PC-3 (cell line): ENCODE data around the gene CTNND1. TPM values are rescaled to one million over a fixed set of nuclear protein-coding genes. Genes with fewer than 3 reads are reported as not detected.

ENCODE experiments used
- ATAC-seq: fragments of 200-7000 bp; cut with Tn5 transposase; 2 replicates; pipeline ENCODE4 v1.9.1; 2020; ENCODE audit warnings: mild to moderate bottlenecking, moderate library complexity
- BruUV-seq: library from RNA; stranded (reverse); fragments of 400-500 nt; replicated peaks from 2 replicates; lab custom pipeline; 2021; lab: Mats Ljungman, UMichigan
- CTCF ChIA-PET: fragments of 300-600 bp; sonication (Branson Sonifier 250); formaldehyde crosslinking; loops from one replicate; lab custom pipeline; 2022; ENCODE audit warnings: antibody characterized with exemption; lab: Charles Lee
- POLR2A ChIA-PET: fragments of 300-600 bp; sonication (Branson Sonifier 250); formaldehyde crosslinking; loops from one replicate; lab custom pipeline; 2022; ENCODE audit warnings: antibody characterized with exemption; ENCODE audit not compliant: unreplicated experiment; lab: Charles Lee
- DNase-seq: peaks from one replicate; pipeline ENCODE4 v3.0.0-alpha.2; 2015
- H2AFZ ChIP-seq: fragments of 300-600 bp; sonication (generic); 2 replicates; pipeline ENCODE4 v1.6.0; 2016; ENCODE audit warnings: antibody characterized with exemption, low read length
- H3F3A ChIP-seq: fragments of 300-600 bp; sonication (generic); one replicate; pipeline ENCODE4 v1.6.0; 2017; ENCODE audit warnings: antibody characterized with exemption, low read length, control low read depth, mild to moderate bottlenecking; ENCODE audit not compliant: unreplicated experiment
- H3K27ac ChIP-seq: fragments of 300-600 bp; sonication (generic); 2 replicates; pipeline ENCODE4 v1.5.1; 2016; ENCODE audit warnings: mild to moderate bottlenecking, low read length
- H3K27me3 ChIP-seq: fragments of 300-600 bp; sonication (generic); 2 replicates; pipeline ENCODE4 v1.6.1; 2016; ENCODE audit warnings: low read length, mixed read lengths
- H3K36me3 ChIP-seq: fragments of 300-600 bp; sonication (generic); 2 replicates; pipeline ENCODE4 v1.6.1; 2016; ENCODE audit warnings: low read depth, mixed run types, low read length, mixed read lengths
- H3K4me1 ChIP-seq: fragments of 300-600 bp; sonication (generic); 2 replicates; pipeline ENCODE4 v1.5.1; 2016; ENCODE audit warnings: low read length; ENCODE audit not compliant: insufficient read depth
- H3K4me2 ChIP-seq: fragments of 300-600 bp; sonication (generic); 2 replicates; pipeline ENCODE4 v1.6.0; 2016; ENCODE audit warnings: low read length
- H3K4me3 ChIP-seq: fragments of 300-600 bp; sonication (generic); 2 replicates; pipeline ENCODE4 v1.5.1; 2016; ENCODE audit warnings: mild to moderate bottlenecking, low read length, mixed read lengths
- H3K79me2 ChIP-seq: fragments of 300-600 bp; sonication (generic); 2 replicates; pipeline ENCODE4 v1.6.1; 2017; ENCODE audit warnings: low read length, mixed read lengths
- H3K9ac ChIP-seq: fragments of 300-600 bp; sonication (generic); 2 replicates; pipeline ENCODE4 v1.6.0; 2016; ENCODE audit warnings: mild to moderate bottlenecking, low read length
- H3K9me2 ChIP-seq: fragments of 300-600 bp; sonication (generic); replicated peaks from 2 replicates; pipeline ENCODE4 v1.6.1; 2016; ENCODE audit warnings: mixed run types, low read length, mixed read lengths
- H3K9me3 ChIP-seq: fragments of 300-600 bp; sonication (generic); 2 replicates; pipeline ENCODE4 v1.6.1; 2016; ENCODE audit warnings: low read length, mixed read lengths
- H4K20me1 ChIP-seq: fragments of 300-600 bp; sonication (generic); 2 replicates; pipeline ENCODE4 v1.6.1; 2016; ENCODE audit warnings: low read length, mixed read lengths
- CTCF ChIP-seq: fragments of 300-600 bp; sonication (generic); conservative IDR thresholded peaks from 2 replicates; pipeline ENCODE4 v1.5.1; 2017; ENCODE audit warnings: antibody characterized with exemption, low read depth, mild to moderate bottlenecking, low read length
- EZH2 ChIP-seq: fragments of 300-600 bp; sonication (generic); IDR thresholded peaks from one replicate; pipeline ENCODE4 v1.6.1; 2017; ENCODE audit warnings: antibody characterized with exemption, mild to moderate bottlenecking, low read length; ENCODE audit not compliant: unreplicated experiment
- EZH2phosphoT487 ChIP-seq: fragments of 300-600 bp; sonication (generic); IDR thresholded peaks from 2 replicates; pipeline ENCODE4 v1.6.1; 2018; ENCODE audit warnings: mild to moderate bottlenecking, antibody characterized with exemption, low read length, borderline replicate concordance
- intact Hi-C: fragments of 100-400 bp; cut with micrococcal nuclease; formaldehyde crosslinking; loops from 2 replicates; pipeline ENCODE4 v1.9.0; 2023
- total RNA-seq: library from RNA; depleted of rRNA; stranded (reverse); fragments of >200 nt; gene quantifications from 2 replicates; pipeline ENCODE4 v1.2.3, GENCODE V29; 2014

Gene CTNND1
- total RNA-seq, 1 experiment from 2014 or later: 121 TPM

GRCh38 chr11:57792870-57793269 is 31.3 kb downstream of the CTNND1 start:
- intact Hi-C loops: loop anchor here (1.0 kb wide), 2 partner anchors 14 to 81 kb away; partner anchors contain the start of genes MED19 and TMX2
- H3K9me3 ChIP-seq: no peaks in the 10 kb centered on the region
- peaks cover 12% of the 10 kb centered on the region for H3F3A ChIP-seq
- H3K4me1 ChIP-seq: peaks cover 35% of the 10 kb centered on the region
- H2AFZ ChIP-seq: no peak overlapping the region
- H3K27ac ChIP-seq: peak overlapping the region; percentile 95
- no TSS peak for BruUV-seq
- no peaks in the 10 kb centered on the region for H3K9me2 ChIP-seq
- ChIA-PET POLR2A (interaction anchor here (0.6 to 0.9 kb wide), 2 partner anchors 14 kb away, joined by 4 to 7 read pairs; no protein-coding TSS in a partner anchor), CTCF (no interaction called here)
- no peaks in the 10 kb centered on the region for H3K27me3 ChIP-seq
- H3K4me3 ChIP-seq: peak overlapping the region; percentile 37; the same call in 1 of the 2 replicates
- no peaks in the 10 kb centered on the region for H4K20me1 ChIP-seq
- ATAC-seq: peak; percentile 98
- H3K79me2 ChIP-seq: peaks cover 91% of the 10 kb centered on the region
- peak overlapping the region; percentile 73 for H3K4me2 ChIP-seq
- H3K9ac ChIP-seq: peak overlapping the region; percentile 72
- TF ChIP-seq CTCF: no peak
- no peak for TF ChIP-seq EZH2
- no peak for TF ChIP-seq EZH2phosphoT487
- H3K36me3 ChIP-seq: peaks cover 45% of the 10 kb centered on the region
- DNase-seq: peak; percentile 80

- Histone ChIP-seq H3K27me3 (no peaks in the 10 kb centered on the region), H2AFZ (no peak overlapping the region), H3K4me3 (peak overlapping the region; percentile 24; the same call in 1 of the 2 replicates), H3K4me1 (peaks cover 40% of the 10 kb centered on the region), H3K9me2 (no peaks in the 10 kb centered on the region), H3K27ac (peak overlapping the region; percentile 95), H3F3A (peaks cover 16% of the 10 kb centered on the region), H3K9ac (peak overlapping the region; percentile 72), H3K36me3 (peaks cover 48% of the 10 kb centered on the region), H3K79me2 (peaks cover 88% of the 10 kb centered on the region), H3K9me3 (no peaks in the 10 kb centered on the region), H3K4me2 (peak overlapping the region; percentile 73), H4K20me1 (no peaks in the 10 kb centered on the region)
- intact Hi-C loops: loop anchor here (1.0 kb wide), 2 partner anchors 14 to 81 kb away; partner anchors contain the start of genes MED19 and TMX2
- ChIA-PET POLR2A (interaction anchor here (0.6 to 0.9 kb wide), 2 partner anchors 15 to 20 kb away, joined by 7 to 8 read pairs; no protein-coding TSS in a partner anchor), CTCF (no interaction called here)
- TSS peak; percentile 52 for BruUV-seq
- DNase-seq (no peak), ATAC-seq (no peak)
- TF ChIP-seq EZH2: no peak
- no peak for TF ChIP-seq CTCF
- TF ChIP-seq EZH2phosphoT487: no peak
Observed at GRCh38 chr11:57793351-57794115, 31.9 kb downstream of the CTNND1 start.
